ENCODE results near the gene CRYL1. TPM values are rescaled to one million over a fixed set of nuclear protein-coding genes. Genes with fewer than 3 reads are reported as not detected.

Gene CRYL1
- total and polyA plus RNA-seq, 2 of the 13 experiments (the other 11 are each of a cell fraction or from before 2014, with no cell fraction given) = 57.2 to 115 TPM

DNA sequence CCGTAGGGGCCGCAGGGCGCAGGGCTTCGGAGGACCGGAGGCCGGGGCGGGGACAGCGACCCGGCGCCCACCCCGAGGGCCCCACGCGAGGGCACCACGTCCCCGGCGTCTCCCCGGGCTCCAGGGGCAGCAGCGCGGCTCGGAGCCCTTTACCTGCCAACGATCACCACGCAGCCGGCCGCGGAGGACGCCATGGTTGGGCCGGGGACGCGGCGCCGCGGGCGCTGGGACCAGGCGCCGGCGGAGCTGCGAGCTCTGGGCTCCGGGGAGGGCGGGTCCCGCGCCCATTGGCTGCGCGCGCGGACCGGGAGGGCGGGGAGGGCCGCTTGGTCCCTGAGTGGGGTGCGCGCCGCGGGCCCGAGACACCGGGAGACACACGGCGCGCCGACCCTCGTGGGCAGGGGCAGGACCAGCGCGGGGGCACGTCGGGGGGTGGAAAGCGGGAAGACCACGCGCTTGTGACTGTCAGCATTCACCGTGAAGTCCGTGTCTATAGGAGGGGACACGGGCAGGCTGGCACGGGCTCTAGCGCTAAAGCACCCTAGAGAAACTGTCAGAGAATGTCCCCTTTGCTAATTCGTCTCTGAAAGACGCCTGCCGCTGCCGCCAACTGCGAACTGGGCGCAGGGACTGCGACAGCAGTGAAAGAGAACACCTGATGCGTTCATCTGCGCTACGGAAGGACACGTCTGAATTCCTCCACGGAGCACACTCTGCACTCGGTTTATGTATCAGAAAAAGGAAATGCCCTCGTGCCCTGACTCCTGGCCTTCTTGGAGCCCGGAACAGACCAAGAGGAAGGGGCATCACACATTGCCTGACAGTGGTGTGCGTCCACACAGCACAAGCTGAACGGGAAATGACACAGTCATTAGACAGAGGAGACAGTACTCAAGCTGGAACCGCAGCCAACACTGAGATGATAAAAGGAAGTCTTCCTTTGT, at the start of gene CRYL1 (continued):
- TF ChIP-seq ZNF275 (CRISPR knock-in tag; IDR thresholded peaks at IDR 0.05; ENCODE audit: borderline replicate concordance) (no peak), ZFP90 (CRISPR knock-in tag; IDR thresholded peaks at IDR 0.05; ENCODE audit: borderline replicate concordance) (peak; percentile 24; the same call in 1 of the 2 replicates), GLI4 (CRISPR knock-in tag; IDR thresholded peaks at IDR 0.05; ENCODE audit: borderline replicate concordance) (0 out of 2 replicates have a peak, but pooled peaks have one; percentile 29), MBD4 (IDR thresholded peaks at IDR 0.05; ENCODE audit: borderline replicate concordance, low read length) (no peak), ZNF281 (CRISPR knock-in tag; IDR thresholded peaks at IDR 0.05; ENCODE audit: borderline replicate concordance) (no peak), TBL1XR1 (IDR thresholded peaks at IDR 0.05; ENCODE audit: borderline replicate concordance, low read length, partially characterized antibody) (no peak), JUNB (CRISPR knock-in tag; IDR thresholded peaks at IDR 0.05; ENCODE audit: borderline replicate concordance) (0 out of 2 replicates have a peak, but pooled peaks have one; percentile 14), KLF6 (CRISPR knock-in tag; IDR thresholded peaks at IDR 0.05) (no peak), KDM2A (CRISPR knock-in tag; IDR thresholded peaks at IDR 0.05; ENCODE audit: borderline replicate concordance, low read depth) (peak; percentile 36; the same call in 1 of the 2 replicates), ARNT2 (CRISPR knock-in tag; IDR thresholded peaks at IDR 0.05; ENCODE audit: low read depth) (peak; percentile 37; the same call in 1 of the 2 replicates), SUZ12 (IDR thresholded peaks at IDR 0.05; ENCODE audit: low read depth, low read length) (no peak), ZNF251 (CRISPR knock-in tag; IDR thresholded peaks at IDR 0.05) (no peak), ZBTB8A (CRISPR knock-in tag; IDR thresholded peaks at IDR 0.05; ENCODE audit: borderline replicate concordance, low read depth) (no peak), ZNF564 (CRISPR knock-in tag; IDR thresholded peaks at IDR 0.05) (no peak), NONO (IDR thresholded peaks at IDR 0.05) (no peak), NONO (CRISPR knock-in tag; conservative IDR thresholded peaks at IDR 0.05) (0 out of 2 replicates have a peak, but pooled peaks have one; percentile 13)
- TF ChIP-seq, protein P1, sequence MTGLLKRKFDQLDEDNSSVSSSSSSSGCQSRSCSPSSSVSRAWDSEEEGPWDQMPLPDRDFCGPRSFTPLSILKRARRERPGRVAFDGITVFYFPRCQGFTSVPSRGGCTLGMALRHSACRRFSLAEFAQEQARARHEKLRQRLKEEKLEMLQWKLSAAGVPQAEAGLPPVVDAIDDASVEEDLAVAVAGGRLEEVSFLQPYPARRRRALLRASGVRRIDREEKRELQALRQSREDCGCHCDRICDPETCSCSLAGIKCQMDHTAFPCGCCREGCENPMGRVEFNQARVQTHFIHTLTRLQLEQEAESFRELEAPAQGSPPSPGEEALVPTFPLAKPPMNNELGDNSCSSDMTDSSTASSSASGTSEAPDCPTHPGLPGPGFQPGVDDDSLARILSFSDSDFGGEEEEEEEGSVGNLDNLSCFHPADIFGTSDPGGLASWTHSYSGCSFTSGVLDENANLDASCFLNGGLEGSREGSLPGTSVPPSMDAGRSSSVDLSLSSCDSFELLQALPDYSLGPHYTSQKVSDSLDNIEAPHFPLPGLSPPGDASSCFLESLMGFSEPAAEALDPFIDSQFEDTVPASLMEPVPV (CRISPR knock-in tag; IDR thresholded peaks at IDR 0.05) = no peak
- TF ChIP-seq, protein P2, sequence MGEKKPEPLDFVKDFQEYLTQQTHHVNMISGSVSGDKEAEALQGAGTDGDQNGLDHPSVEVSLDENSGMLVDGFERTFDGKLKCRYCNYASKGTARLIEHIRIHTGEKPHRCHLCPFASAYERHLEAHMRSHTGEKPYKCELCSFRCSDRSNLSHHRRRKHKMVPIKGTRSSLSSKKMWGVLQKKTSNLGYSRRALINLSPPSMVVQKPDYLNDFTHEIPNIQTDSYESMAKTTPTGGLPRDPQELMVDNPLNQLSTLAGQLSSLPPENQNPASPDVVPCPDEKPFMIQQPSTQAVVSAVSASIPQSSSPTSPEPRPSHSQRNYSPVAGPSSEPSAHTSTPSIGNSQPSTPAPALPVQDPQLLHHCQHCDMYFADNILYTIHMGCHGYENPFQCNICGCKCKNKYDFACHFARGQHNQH (CRISPR knock-in tag; IDR thresholded peaks at IDR 0.05) = no peak; the same call in 1 of the 2 replicates
- TF ChIP-seq, protein P3, sequence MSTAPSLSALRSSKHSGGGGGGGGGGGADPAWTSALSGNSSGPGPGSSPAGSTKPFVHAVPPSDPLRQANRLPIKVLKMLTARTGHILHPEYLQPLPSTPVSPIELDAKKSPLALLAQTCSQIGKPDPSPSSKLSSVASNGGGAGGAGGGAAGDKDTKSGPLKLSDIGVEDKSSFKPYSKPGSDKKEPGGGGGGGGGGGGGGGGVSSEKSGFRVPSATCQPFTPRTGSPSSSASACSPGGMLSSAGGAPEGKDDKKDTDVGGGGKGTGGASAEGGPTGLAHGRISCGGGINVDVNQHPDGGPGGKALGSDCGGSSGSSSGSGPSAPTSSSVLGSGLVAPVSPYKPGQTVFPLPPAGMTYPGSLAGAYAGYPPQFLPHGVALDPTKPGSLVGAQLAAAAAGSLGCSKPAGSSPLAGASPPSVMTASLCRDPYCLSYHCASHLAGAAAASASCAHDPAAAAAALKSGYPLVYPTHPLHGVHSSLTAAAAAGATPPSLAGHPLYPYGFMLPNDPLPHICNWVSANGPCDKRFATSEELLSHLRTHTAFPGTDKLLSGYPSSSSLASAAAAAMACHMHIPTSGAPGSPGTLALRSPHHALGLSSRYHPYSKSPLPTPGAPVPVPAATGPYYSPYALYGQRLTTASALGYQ (CRISPR knock-in tag; IDR thresholded peaks at IDR 0.05) = no peak

Data from HepG2 (cell line).